Measurements from ENCODE around the gene KLHL8. TPM values are rescaled to one million over a fixed set of nuclear protein-coding genes. Genes with fewer than 3 reads are reported as not detected.

KLHL8 gene
- total RNA-seq, 1 experiment from 2014 or later: 7.5 TPM

DNA sequence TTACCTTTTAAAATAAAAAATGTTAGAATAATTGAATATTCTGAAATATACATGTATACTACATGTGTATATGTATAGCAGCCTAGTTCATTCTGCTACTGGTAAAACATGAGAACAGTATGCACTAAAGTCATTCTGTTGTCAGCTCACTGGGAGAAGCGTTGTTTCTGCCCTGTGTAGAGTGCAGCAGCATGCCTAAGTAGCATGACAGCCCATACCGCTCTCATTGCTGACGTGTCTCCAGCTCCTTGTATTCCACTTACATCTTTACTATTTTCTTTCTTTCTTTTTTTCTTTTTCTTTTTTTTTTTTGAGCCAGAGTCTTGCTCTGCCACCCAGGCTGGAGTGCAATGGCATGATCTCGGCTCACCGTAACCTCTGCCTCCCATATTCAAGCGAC lies 90.7 kb downstream of the KLHL8 start:
- H3K56ac ChIP-seq (ENCODE audit: insufficient read length, low read depth, low read length): no peak overlapping the region
- Mint-ChIP-seq H3K36me3 (ENCODE audit: insufficient read depth in 1 of 3, low read depth in 3 of 3) (peaks cover 41 to 88% (median 70%) of the 10 kb centered on the region in 3 experiments; a peak in 6 of 7 replicates), H3K4me1 (no peaks in the 10 kb centered on the region), H3K27ac (no peak overlapping the region), H3K4me3 (no peak overlapping the region), H3K9me3 (no peaks in the 10 kb centered on the region), H3K27me3 (ENCODE audit: low read depth) (no peaks in the 10 kb centered on the region)
- H4K91ac ChIP-seq (ENCODE audit: insufficient read length, low read depth, low read length): no peak overlapping the region
- H3K4me1 ChIP-seq (ENCODE audit: insufficient read depth, low read length): no peaks in the 10 kb centered on the region
- no peak overlapping the region for H3T11ph ChIP-seq (ENCODE audit: low read length)
- H3K4me2 ChIP-seq (ENCODE audit: insufficient read depth, insufficient read length, low read length): no peak overlapping the region
- no peak overlapping the region for H2BK15ac ChIP-seq (ENCODE audit: low read depth, low read length)
- no peak overlapping the region for H3K4ac ChIP-seq (ENCODE audit: low read depth, low read length)
- TF ChIP-seq, protein P1, sequence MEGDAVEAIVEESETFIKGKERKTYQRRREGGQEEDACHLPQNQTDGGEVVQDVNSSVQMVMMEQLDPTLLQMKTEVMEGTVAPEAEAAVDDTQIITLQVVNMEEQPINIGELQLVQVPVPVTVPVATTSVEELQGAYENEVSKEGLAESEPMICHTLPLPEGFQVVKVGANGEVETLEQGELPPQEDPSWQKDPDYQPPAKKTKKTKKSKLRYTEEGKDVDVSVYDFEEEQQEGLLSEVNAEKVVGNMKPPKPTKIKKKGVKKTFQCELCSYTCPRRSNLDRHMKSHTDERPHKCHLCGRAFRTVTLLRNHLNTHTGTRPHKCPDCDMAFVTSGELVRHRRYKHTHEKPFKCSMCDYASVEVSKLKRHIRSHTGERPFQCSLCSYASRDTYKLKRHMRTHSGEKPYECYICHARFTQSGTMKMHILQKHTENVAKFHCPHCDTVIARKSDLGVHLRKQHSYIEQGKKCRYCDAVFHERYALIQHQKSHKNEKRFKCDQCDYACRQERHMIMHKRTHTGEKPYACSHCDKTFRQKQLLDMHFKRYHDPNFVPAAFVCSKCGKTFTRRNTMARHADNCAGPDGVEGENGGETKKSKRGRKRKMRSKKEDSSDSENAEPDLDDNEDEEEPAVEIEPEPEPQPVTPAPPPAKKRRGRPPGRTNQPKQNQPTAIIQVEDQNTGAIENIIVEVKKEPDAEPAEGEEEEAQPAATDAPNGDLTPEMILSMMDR (conservative IDR thresholded peaks at IDR 0.05): no peak
- WGBS (ENCODE audit: extremely low coverage, insufficient read length, low lambda C conversion rate): no CpG with 5 or more reads among the region's 6 CpGs
- no peak overlapping the region for H4K8ac ChIP-seq (replicated peaks; ENCODE audit: insufficient read length, low read depth, low read length)
- no peaks in the 10 kb centered on the region for H3K27me3 ChIP-seq (ENCODE audit: insufficient read depth, low read length)
- no peak overlapping the region for H3K23ac ChIP-seq (ENCODE audit: insufficient read length, low read depth, low read length)
- no peaks in the 10 kb centered on the region for H3K79me1 ChIP-seq (ENCODE audit: insufficient read depth, low read depth, low read length, poor library complexity, severe bottlenecking)
- no peak overlapping the region for H2BK120ac ChIP-seq (ENCODE audit: low read depth, low read length, poor library complexity, severe bottlenecking)
- no peaks in the 10 kb centered on the region for H4K20me1 ChIP-seq (ENCODE audit: control insufficient read depth, insufficient read depth, insufficient read length)
- no peaks in the 10 kb centered on the region for H3K23me2 ChIP-seq (ENCODE audit: insufficient read length, low read depth, low read length, poor library complexity, severe bottlenecking)
- H2AK5ac ChIP-seq (ENCODE audit: insufficient read length, low read length): no peak overlapping the region
- no peaks in the 10 kb centered on the region for H3K9me3 ChIP-seq (ENCODE audit: control insufficient read depth, low read depth, low read length)
- no peak overlapping the region for H3K14ac ChIP-seq (ENCODE audit: insufficient read depth, low read length)
- H3K27ac ChIP-seq (ENCODE audit: insufficient read length, low read depth, low read length): no peak overlapping the region
- H4K5ac ChIP-seq (ENCODE audit: insufficient read length, low read depth, low read length): no peak overlapping the region
- H2BK20ac ChIP-seq (ENCODE audit: low read depth, low read length, poor library complexity, severe bottlenecking): no peak overlapping the region
- H2AFZ ChIP-seq (ENCODE audit: low read length): no peak overlapping the region
- no peak overlapping the region for H3K18ac ChIP-seq (ENCODE audit: insufficient read length, low read depth, low read length)
- no peak for DNase-seq
- H2BK5ac ChIP-seq (ENCODE audit: insufficient read length, low read length): no peak overlapping the region
- no peaks in the 10 kb centered on the region for H3K79me2 ChIP-seq (ENCODE audit: insufficient read depth, low read length)
- H3K9ac ChIP-seq (ENCODE audit: extremely low read depth, insufficient read length, low read length): no peak overlapping the region
- no peak overlapping the region for H2BK12ac ChIP-seq (ENCODE audit: insufficient read length, low read depth, low read length)
